B cell (primary cell): Measurements from ENCODE around the gene MYLK4.

Source experiments
- CTCF ChIP-seq: fragments of 200-600 bp; IDR thresholded peaks from one replicate; pipeline ENCODE4 v1.8.0; 2022; ENCODE audit warnings: antibody characterized with exemption, mild to moderate bottlenecking
- EZH2 ChIP-seq: IDR thresholded peaks from 2 replicates; pipeline ENCODE4 v1.6.1; 2012; ENCODE audit warnings: borderline replicate concordance, low read depth, mild to moderate bottlenecking, moderate library complexity, low read length; ENCODE audit not compliant: insufficient read depth, poor library complexity, severe bottlenecking

GRCh38 chr6:2756241-2756640, 5.5 kb upstream of the MYLK4 start:
- TF ChIP-seq CTCF (no peak), EZH2 (no peak)
